ENCODE data around the gene UGT1A4. TPM values are rescaled to one million over a fixed set of nuclear protein-coding genes. Genes with fewer than 3 reads are reported as not detected.

The UGT1A4 gene
- total RNA-seq, 2 donors from 2014 or later, result not detected

DNA sequence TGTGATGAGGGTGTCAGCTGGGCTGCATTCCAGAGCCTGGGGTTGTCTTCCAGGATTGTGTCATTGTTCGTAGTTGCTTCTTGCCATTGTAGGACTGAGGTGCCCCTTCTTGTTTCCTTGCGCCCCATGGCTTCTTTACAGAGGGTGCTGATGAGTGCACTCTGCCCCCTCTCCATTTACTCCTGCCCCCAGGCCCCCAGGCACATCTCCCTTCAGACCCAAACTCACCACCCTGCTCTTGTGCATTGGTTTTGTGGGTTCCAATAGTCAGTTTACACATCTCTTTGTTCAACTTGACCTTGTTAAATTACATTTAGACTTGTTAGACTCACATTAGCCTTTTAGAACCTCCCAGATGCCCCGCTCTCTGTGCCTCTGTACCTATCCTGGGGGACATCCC is 102.7 kb downstream of the UGT1A4 start:
- no peak for ATAC-seq (ENCODE audit: insufficient number of reproducible peaks, low FRiP score, low read depth)
- no peak for DNase-seq (ENCODE audit: low spot score)

DNA sequence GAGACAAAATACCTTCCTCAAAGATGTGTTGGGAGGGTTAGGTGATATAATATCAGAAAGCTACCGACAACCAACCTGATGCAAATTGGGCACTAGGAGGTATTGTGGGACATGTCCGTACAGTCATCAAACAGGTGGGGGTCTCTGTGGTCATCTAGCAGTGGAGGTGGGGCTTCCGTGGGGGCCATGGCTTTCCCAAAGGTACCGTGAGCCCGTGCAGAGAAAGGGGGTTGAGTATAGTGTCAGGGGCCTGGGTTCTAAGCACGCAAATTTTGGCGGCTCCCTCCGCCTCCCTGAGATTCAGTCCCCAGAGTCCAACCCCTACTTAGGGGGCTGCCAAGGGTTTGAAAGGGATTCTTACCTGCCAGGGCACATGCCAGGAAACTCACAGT is 103.2 kb downstream of the UGT1A4 start:
- H3K36me3 ChIP-seq, result no peaks in the 10 kb centered on the region
- no peak overlapping the region for H3K27ac ChIP-seq
- no peaks in the 10 kb centered on the region for H3K4me1 ChIP-seq (ENCODE audit: control insufficient read depth in 1 of 2, low read depth in 2 of 2)
- no peaks in the 10 kb centered on the region for H3K27me3 ChIP-seq (replicated peaks; ENCODE audit: insufficient read depth)
- ATAC-seq (ENCODE audit: insufficient number of reproducible peaks, low FRiP score, low read depth), result no peak
- TF ChIP-seq, protein P1, sequence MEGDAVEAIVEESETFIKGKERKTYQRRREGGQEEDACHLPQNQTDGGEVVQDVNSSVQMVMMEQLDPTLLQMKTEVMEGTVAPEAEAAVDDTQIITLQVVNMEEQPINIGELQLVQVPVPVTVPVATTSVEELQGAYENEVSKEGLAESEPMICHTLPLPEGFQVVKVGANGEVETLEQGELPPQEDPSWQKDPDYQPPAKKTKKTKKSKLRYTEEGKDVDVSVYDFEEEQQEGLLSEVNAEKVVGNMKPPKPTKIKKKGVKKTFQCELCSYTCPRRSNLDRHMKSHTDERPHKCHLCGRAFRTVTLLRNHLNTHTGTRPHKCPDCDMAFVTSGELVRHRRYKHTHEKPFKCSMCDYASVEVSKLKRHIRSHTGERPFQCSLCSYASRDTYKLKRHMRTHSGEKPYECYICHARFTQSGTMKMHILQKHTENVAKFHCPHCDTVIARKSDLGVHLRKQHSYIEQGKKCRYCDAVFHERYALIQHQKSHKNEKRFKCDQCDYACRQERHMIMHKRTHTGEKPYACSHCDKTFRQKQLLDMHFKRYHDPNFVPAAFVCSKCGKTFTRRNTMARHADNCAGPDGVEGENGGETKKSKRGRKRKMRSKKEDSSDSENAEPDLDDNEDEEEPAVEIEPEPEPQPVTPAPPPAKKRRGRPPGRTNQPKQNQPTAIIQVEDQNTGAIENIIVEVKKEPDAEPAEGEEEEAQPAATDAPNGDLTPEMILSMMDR (IDR thresholded peaks at IDR 0.05), result no peak
- H3K4me3 ChIP-seq, result no peak overlapping the region
- no peaks in the 10 kb centered on the region for H3K9me3 ChIP-seq
- no peak for DNase-seq (ENCODE audit: low spot score)

More for the DNA sequence above, 102.7 kb downstream of the UGT1A4 start:
- Histone ChIP-seq H3K27ac (no peak overlapping the region), H3K4me1 (ENCODE audit: control insufficient read depth in 1 of 2, low read depth in 2 of 2) (no peaks in the 10 kb centered on the region), H3K27me3 (replicated peaks; ENCODE audit: insufficient read depth) (no peaks in the 10 kb centered on the region), H3K9me3 (no peaks in the 10 kb centered on the region), H3K36me3 (no peaks in the 10 kb centered on the region), H3K4me3 (no peak overlapping the region)
- TF ChIP-seq, protein P1 (IDR thresholded peaks at IDR 0.05), result no peak

DNA sequence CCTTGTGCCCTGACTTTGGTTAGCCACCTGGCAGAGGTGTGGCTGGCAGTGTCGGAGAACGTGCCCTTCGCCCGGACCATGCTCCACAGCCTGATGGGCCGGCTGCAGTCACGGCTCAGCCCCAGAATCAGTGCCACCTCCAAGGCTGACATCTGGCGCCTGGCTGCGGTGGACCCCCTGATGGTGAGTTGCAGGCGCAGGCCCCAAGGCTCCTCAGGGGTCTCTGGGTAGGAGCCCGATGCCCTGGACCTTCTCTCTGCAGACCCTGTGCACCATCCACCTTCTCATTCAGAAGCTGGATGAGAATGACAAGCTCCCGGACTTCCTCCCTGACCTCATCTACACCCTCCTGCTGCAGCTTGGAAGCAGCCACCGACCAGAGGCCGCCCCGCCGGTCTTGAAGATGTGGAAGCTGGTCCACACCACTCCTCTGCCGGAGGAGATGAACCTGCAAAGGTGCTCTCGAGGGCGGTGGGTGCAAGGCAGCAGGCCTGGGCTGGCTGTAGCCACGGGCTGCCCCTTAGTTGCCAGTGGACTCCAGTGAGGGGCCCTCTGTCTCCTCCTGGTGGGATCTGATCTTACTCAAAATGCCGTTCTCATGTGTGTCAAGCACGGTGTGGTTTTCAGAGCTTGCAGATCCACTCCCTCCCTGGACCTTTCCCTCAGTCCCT is 103.7 kb downstream of the UGT1A4 start:
- ATAC-seq (ENCODE audit: insufficient number of reproducible peaks, low FRiP score, low read depth) (no peak), DNase-seq (ENCODE audit: low spot score) (no peak)
- Histone ChIP-seq H3K36me3 (no peaks in the 10 kb centered on the region), H3K4me1 (ENCODE audit: control insufficient read depth in 1 of 2, low read depth in 2 of 2) (no peaks in the 10 kb centered on the region), H3K27ac (no peak overlapping the region), H3K4me3 (no peak overlapping the region), H3K9me3 (no peaks in the 10 kb centered on the region), H3K27me3 (replicated peaks; ENCODE audit: insufficient read depth) (no peaks in the 10 kb centered on the region)
- TF ChIP-seq, protein P1 (IDR thresholded peaks at IDR 0.05), result no peak

Other genes starting within 250 kb of the UGT1A4 start
- 10 to 100 TPM; 23.3 to 30.0 TPM for gene USP40, start 152.0 kb upstream of the UGT1A4 start, total RNA-seq
- gene UGT1A8, start 101.1 kb upstream of the UGT1A4 start, total RNA-seq, result not detected
- under 1 TPM in 1 of 2 donors, not detected in 1; 0.41 TPM for gene UGT1A10, start 82.3 kb upstream of the UGT1A4 start, total RNA-seq
- not detected for gene UGT1A9, start 46.8 kb upstream of the UGT1A4 start, total RNA-seq
- gene UGT1A7, start 36.8 kb upstream of the UGT1A4 start, total RNA-seq, result under 1 TPM in 1 of 2 donors, not detected in 1; 0.35 TPM
- not detected for gene UGT1A6, start 25.8 kb upstream of the UGT1A4 start, total RNA-seq
- gene UGT1A5, start 5.8 kb upstream of the UGT1A4 start, total RNA-seq, result not detected
- not detected for gene UGT1A3, start 10.3 kb downstream of the UGT1A4 start, total RNA-seq
- gene UGT1A1, start 41.5 kb downstream of the UGT1A4 start, total RNA-seq, result not detected
- not detected for gene MROH2A, start 59.6 kb downstream of the UGT1A4 start, total RNA-seq
- gene HJURP, start 135.8 kb downstream of the UGT1A4 start, total RNA-seq, result 1 to 10 TPM in 1 of 2 donors, under 1 TPM in 1; 0.95 to 1.6 TPM
- gene TRPM8, start 198.6 kb downstream of the UGT1A4 start, total RNA-seq, result not detected

Data from thoracic aorta (tissue), 2 donors.